ENCODE measurements around the gene SDK2. TPM values are rescaled to one million over a fixed set of nuclear protein-coding genes. Genes with fewer than 3 reads are reported as not detected.

The SDK2 gene
- total and polyA plus RNA-seq, 2 of the 4 experiments (the other 2 are of a cell fraction), result under 0.01 to 0.03 TPM

DNA sequence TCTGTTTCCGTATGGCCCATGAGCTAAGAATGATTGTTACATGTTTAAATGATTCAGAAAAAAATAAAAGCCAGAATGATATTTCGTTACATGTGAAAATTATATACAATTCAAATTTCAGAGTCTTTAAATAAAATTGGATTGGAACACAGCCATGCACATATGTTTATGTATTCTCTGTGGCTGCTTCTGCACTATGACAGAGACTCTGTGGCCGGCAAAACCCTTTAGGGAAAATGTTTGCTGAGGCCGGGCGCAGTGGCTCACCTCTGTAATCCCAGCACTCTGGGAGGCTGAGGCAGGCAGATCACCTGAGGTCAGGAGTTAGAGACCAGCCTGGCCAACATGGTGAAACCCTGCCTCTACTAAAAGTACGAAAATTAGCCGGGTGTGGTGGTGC lies 316.6 kb downstream of the SDK2 start:
- POLR2A ChIA-PET (ENCODE audit: unreplicated experiment), result no interaction called here
- intact Hi-C loops (cut with micrococcal nuclease), result no loop called here

More for the DNA sequence above, 316.6 kb downstream of the SDK2 start:
- Histone ChIP-seq H3K4me1 (ENCODE audit: control insufficient read depth, insufficient read depth, low read length) (peaks cover 17% of the 10 kb centered on the region), H2AK5ac (ENCODE audit: low read depth, low read length) (no peak overlapping the region), H3K27me3 (ENCODE audit: control insufficient read depth, insufficient read depth, low read length) (no peaks in the 10 kb centered on the region), H4K5ac (ENCODE audit: low read depth, low read length) (no peak overlapping the region), H4K8ac (ENCODE audit: low read depth in 2 of 2, low read length in 2 of 2) (no peak overlapping the region), H2AK9ac (replicated peaks; ENCODE audit: low read depth, low read length, poor library complexity) (no peak overlapping the region), H3K27ac (ENCODE audit: insufficient read depth, low read length) (no peak overlapping the region), H3K23ac (ENCODE audit: low read depth, low read length) (no peak overlapping the region), H2BK120ac (ENCODE audit: low read depth, low read length) (no peak overlapping the region), H3K79me1 (ENCODE audit: low read depth in 1 of 2, low read length in 2 of 2) (no peaks in the 10 kb centered on the region), H2AFZ (replicated peaks; ENCODE audit: low read length, poor library complexity) (no peak overlapping the region), H2BK20ac (ENCODE audit: low read depth, low read length) (no peak overlapping the region), H3K36me3 (ENCODE audit: control insufficient read depth, insufficient read depth, low read length) (no peaks in the 10 kb centered on the region), H2BK15ac (ENCODE audit: low read depth, low read length) (no peak overlapping the region), H3K4me3 (ENCODE audit: insufficient read depth, low read depth, low read length) (no peak overlapping the region), H3K9me1 (ENCODE audit: insufficient read depth, low read length) (peaks cover 9% of the 10 kb centered on the region), H3K4me2 (ENCODE audit: low read depth, low read length) (no peak overlapping the region), H3K56ac (ENCODE audit: extremely low read depth, insufficient read depth, low read length) (no peak overlapping the region), H3K18ac (ENCODE audit: low read depth, low read length) (no peak overlapping the region), H4K20me1 (ENCODE audit: insufficient read depth, low read length) (no peaks in the 10 kb centered on the region), H3K9ac (ENCODE audit: low read depth, low read length) (no peak overlapping the region), H3K9me3 (ENCODE audit: control insufficient read depth, insufficient read depth, low read length) (no peaks in the 10 kb centered on the region), H3K14ac (replicated peaks; ENCODE audit: low read depth, low read length) (no peak overlapping the region), H2BK5ac (ENCODE audit: low read depth, low read length, poor library complexity, severe bottlenecking) (no peak overlapping the region), H4K91ac (ENCODE audit: insufficient read depth, low read depth, low read length) (no peak overlapping the region), H3K4ac (ENCODE audit: low read depth, low read length) (no peak overlapping the region)
- dilution Hi-C loops (cut with HindIII; ENCODE audit: low sequenced_read_pairs, unreplicated experiment) (no loop called here), in situ Hi-C loops (cut with MboI; ENCODE audit: low sequenced_read_pairs) (no loop called here)
- no peak for TF ChIP-seq SMC3 (IDR thresholded peaks at IDR 0.05; ENCODE audit: low read depth, low read length)
- no peak for TF ChIP-seq POLR2A (IDR thresholded peaks at IDR 0.05; ENCODE audit: low read depth, low read length)
- TF ChIP-seq RFX5 (IDR thresholded peaks at IDR 0.05; ENCODE audit: low read depth, low read length), result no peak
- no peak for ATAC-seq (ENCODE audit: low read depth)
- BruUV-seq (replicated peaks), result no TSS peak
- 77% methylated on average over 2 of the region's 7 CpGs; no CpG with 5 or more reads in 1 of the 2 experiments for WGBS, 2 experiments (ENCODE audit: extremely low coverage in 2 of 2, insufficient read length in 1 of 2)
- DNase-seq, result no peak
- CTCF ChIA-PET, result no interaction called here
